ENCODE data around the gene CGB2. TPM values are rescaled to one million over a fixed set of nuclear protein-coding genes. Genes with fewer than 3 reads are reported as not detected.

The CGB2 gene
- total RNA-seq, 2 experiments from 2014 or later: not detected

DNA sequence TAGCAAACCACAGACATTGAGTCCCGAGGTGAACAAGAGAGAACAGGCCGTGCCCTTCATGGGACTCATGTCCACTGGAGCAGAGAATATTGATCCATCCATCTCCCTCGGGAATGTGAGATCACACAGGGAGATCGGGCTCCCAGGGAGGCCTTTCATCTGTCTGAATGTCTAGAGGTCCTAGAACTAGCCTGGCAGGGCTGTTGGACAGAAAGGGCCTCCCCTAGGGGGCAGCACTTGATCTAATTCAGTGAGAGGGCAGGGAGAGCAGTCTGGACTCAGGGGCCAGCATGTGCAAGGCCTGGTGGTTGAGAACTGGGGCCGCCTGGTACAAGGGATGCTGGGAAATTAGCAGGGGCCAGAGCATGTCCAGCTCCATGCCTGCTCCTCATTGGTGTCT is 33.7 kb upstream of the CGB2 start:
- Mint-ChIP-seq H3K4me3 (no peak overlapping the region), H3K27me3 (no peaks in the 10 kb centered on the region), H3K4me1 (peaks cover 11% of the 10 kb centered on the region), H3K36me3 (peaks cover 29% of the 10 kb centered on the region), H3K27ac (no peak overlapping the region), H3K9me3 (no peaks in the 10 kb centered on the region)
- peak; percentile 43 for DNase-seq

- peak; percentile 61 for DNase-seq
- no peaks in the 10 kb centered on the region for H3K9me3 Mint-ChIP-seq
- H3K4me3 Mint-ChIP-seq: no peak overlapping the region
- no peak overlapping the region for H3K27ac Mint-ChIP-seq
- peaks cover 6% of the 10 kb centered on the region for H3K4me1 Mint-ChIP-seq
- H3K36me3 Mint-ChIP-seq: peaks cover 31% of the 10 kb centered on the region
- H3K27me3 Mint-ChIP-seq: no peaks in the 10 kb centered on the region
Observed at GRCh38 chr19:48999481-49000325, 32.0 kb upstream of the CGB2 start.

DNA sequence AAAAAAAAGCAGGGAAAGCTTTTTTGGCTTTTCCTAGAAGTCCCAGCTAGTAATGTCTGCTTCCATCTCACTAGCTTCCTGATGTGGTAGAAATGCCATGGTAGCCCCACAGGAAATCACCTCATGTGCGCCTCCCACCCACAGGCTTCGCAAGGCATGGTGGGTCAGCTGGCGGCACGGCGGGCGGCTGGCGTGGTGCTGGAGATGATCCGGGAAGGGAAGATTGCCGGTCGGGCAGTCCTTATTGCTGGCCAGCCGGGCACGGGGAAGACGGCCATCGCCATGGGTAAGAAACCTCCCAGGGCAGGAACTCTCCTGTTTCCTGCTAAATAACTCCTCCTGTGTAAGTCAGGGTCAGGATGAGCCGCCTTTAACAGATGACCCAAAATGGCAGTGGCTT is 27.6 kb upstream of the CGB2 start:
- H3K36me3 Mint-ChIP-seq: peaks cover 28% of the 10 kb centered on the region
- no peak for DNase-seq
- no peak overlapping the region for H3K4me3 Mint-ChIP-seq
- H3K9me3 Mint-ChIP-seq: no peaks in the 10 kb centered on the region
- no peaks in the 10 kb centered on the region for H3K4me1 Mint-ChIP-seq
- H3K27ac Mint-ChIP-seq: no peak overlapping the region
- H3K27me3 Mint-ChIP-seq: no peaks in the 10 kb centered on the region

GRCh38 chr19:49004964-49005614 is 26.6 kb upstream of the CGB2 start:
- Mint-ChIP-seq H3K9me3 (no peaks in the 10 kb centered on the region), H3K27me3 (no peaks in the 10 kb centered on the region), H3K4me1 (no peaks in the 10 kb centered on the region), H3K4me3 (no peak overlapping the region), H3K27ac (no peak overlapping the region), H3K36me3 (peaks cover 22% of the 10 kb centered on the region)
- DNase-seq: no peak

DNA sequence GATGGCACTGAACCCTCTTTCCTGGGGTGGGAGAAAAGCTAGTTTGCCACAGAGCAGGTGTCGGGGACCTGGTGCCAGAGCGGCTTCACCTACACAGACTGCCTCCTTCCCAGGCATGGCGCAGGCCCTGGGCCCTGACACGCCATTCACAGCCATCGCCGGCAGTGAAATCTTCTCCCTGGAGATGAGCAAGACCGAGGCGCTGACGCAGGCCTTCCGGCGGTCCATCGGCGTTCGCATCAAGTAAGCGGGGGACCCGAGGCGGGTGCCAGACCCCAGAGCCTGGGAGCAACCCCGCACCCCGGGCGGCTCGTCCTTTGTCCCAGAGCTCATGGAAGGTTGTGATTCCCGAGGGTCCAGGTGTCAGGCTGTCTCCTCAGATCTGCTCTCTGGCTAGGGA is 24.8 kb upstream of the CGB2 start:
- Mint-ChIP-seq H3K36me3 (peaks cover 20% of the 10 kb centered on the region), H3K27me3 (no peaks in the 10 kb centered on the region), H3K4me1 (no peaks in the 10 kb centered on the region)

GRCh38 chr19:49009828-49010227 is 21.9 kb upstream of the CGB2 start:
- no peak overlapping the region for H3K4me3 Mint-ChIP-seq
- H3K36me3 Mint-ChIP-seq: peaks cover 13% of the 10 kb centered on the region
- no peaks in the 10 kb centered on the region for H3K27me3 Mint-ChIP-seq
- H3K27ac Mint-ChIP-seq: no peak overlapping the region
- no peak for DNase-seq
- H3K4me1 Mint-ChIP-seq: no peaks in the 10 kb centered on the region
- no peaks in the 10 kb centered on the region for H3K9me3 Mint-ChIP-seq

More for the DNA sequence above, 24.8 kb upstream of the CGB2 start:
- H3K27ac Mint-ChIP-seq: no peak overlapping the region
- H3K9me3 Mint-ChIP-seq: no peaks in the 10 kb centered on the region
- DNase-seq: no peak
- H3K4me3 Mint-ChIP-seq: no peak overlapping the region

DNA sequence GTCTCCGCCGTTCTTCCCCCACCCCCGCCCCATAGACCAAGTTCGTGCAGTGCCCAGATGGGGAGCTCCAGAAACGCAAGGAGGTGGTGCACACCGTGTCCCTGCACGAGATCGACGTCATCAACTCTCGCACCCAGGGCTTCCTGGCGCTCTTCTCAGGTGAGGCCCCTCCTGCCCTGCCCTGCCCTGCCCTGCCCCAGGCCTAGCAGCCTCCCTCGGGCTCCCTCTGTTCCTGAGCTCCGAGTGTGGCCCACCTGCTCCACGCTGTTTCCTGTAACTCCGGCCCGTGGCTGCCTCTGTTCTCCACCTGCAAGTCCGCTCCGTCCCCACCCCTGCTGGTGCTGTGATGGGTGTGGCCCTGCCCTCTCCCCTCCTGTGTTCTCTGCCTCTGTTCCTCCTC is 21.2 kb upstream of the CGB2 start:
- no peak overlapping the region for H3K4me3 Mint-ChIP-seq
- no peaks in the 10 kb centered on the region for H3K4me1 Mint-ChIP-seq
- H3K36me3 Mint-ChIP-seq: peaks cover 13% of the 10 kb centered on the region
- H3K9me3 Mint-ChIP-seq: no peaks in the 10 kb centered on the region
- DNase-seq: no peak
- H3K27me3 Mint-ChIP-seq: no peaks in the 10 kb centered on the region
- no peak overlapping the region for H3K27ac Mint-ChIP-seq

DNA sequence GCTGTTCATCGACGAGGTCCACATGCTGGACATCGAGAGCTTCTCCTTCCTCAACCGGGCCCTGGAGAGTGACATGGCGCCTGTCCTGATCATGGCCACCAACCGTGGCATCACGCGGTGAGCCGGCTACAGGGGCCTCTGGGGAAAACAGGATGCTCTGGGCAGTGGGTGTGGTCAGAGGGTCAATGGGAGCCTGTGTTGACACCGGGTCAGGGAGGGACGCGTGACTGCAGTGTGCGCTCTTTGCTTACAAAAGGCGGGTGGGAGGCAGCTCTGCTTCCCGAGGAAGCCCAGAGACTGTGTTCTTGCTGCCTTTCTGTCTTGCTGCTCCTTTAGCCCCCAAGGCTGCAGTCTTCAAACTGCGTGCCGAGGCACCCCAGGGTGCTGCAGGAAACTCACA is 20.5 kb upstream of the CGB2 start:
- H3K27ac Mint-ChIP-seq: no peak overlapping the region
- no peaks in the 10 kb centered on the region for H3K4me1 Mint-ChIP-seq
- no peaks in the 10 kb centered on the region for H3K27me3 Mint-ChIP-seq
- H3K4me3 Mint-ChIP-seq: no peak overlapping the region
- no peaks in the 10 kb centered on the region for H3K9me3 Mint-ChIP-seq
- no peak for DNase-seq
- peaks cover 12% of the 10 kb centered on the region for H3K36me3 Mint-ChIP-seq

DNA sequence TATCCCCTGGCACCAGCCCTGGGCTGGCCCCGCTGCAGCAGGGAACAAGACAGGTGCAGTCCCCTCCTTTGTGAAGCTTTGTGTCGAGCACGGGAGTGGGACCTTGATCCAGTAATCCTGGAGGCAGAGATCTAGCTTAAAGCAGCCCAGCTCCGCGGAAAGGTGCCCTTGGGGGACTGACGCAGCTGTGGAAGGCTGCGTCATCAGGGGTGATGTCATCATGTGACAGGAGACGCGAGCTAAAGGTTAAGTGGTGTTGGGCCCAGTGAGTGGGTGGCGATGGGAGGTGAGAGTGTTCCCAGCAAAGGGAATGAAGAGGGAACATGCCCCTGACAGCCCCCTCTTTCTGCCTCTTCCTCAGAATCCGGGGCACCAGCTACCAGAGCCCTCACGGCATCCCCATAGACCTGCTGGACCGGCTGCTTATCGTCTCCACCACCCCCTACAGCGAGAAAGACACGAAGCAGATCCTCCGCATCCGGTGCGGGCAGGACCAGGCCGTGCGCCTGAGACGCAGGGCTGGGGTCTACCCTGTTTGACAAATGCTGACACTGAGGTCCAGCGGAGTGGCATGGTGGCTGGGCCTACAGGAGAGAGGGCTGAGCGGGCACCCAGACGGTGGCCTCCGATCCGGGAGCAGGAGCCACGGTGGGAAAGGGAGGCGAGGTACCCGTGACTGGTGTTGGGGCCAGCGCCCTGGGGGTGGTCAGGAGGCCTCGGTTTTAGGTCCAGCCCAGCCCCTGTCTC is 17.4 kb upstream of the CGB2 start:
- H3K9me3 Mint-ChIP-seq: no peaks in the 10 kb centered on the region
- H3K27me3 Mint-ChIP-seq: peaks cover 9% of the 10 kb centered on the region
- H3K27ac Mint-ChIP-seq: peak overlapping the region; percentile 21
- H3K4me1 Mint-ChIP-seq: peaks cover 10% of the 10 kb centered on the region
- peaks cover 7% of the 10 kb centered on the region for H3K36me3 Mint-ChIP-seq
- DNase-seq: no peak
- H3K4me3 Mint-ChIP-seq: no peak overlapping the region

- H3K4me1 Mint-ChIP-seq: peaks cover 11% of the 10 kb centered on the region
- H3K36me3 Mint-ChIP-seq: peaks cover 7% of the 10 kb centered on the region
- peaks cover 15% of the 10 kb centered on the region for H3K27me3 Mint-ChIP-seq
- no peak overlapping the region for H3K27ac Mint-ChIP-seq
- DNase-seq: no peak
- no peaks in the 10 kb centered on the region for H3K9me3 Mint-ChIP-seq
- no peak overlapping the region for H3K4me3 Mint-ChIP-seq
Observed at GRCh38 chr19:49014870-49015255, 16.8 kb upstream of the CGB2 start.

DNA sequence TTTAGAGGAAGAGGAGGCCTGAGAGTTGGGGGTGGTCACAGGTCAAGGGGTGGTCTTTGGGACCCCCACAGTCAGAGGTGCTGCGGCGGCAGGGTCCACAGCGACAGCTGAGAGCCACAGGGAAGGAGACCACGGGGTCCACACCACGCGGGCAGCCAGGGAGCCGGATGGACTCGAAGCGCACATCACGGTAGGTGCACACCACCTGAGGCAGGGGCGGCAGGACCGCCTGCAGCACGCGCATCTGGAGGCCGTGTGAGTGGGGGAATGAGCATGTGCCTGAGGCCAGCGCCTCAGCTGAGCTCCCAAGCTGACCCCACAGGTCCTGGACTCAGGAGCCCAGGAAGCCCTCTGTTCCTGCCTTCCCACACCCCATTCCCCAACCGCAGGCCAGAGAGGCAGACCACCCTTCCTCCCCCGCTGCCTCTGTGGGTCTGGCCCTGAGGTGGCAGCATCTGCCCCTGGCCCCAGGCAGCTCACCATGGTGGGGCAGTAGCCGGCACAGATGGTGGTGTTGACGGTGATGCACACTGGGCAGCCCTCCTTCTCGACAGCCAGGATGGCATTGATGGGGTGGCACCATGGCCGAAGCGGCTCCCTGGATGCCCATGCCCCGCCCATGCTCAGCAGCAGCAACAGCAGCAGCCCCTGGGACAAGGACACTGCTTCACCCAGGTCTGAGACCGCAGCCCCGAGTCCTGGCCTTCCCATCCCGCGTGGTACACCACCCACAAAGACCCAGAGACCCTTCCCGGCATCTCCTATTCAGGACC is 15.4 kb upstream of the CGB2 start:
- Mint-ChIP-seq H3K27ac (no peak overlapping the region), H3K27me3 (peaks cover 19% of the 10 kb centered on the region), H3K9me3 (no peaks in the 10 kb centered on the region), H3K36me3 (peaks cover 5% of the 10 kb centered on the region), H3K4me3 (no peak overlapping the region), H3K4me1 (peaks cover 13% of the 10 kb centered on the region)
- DNase-seq: no peak

DNA sequence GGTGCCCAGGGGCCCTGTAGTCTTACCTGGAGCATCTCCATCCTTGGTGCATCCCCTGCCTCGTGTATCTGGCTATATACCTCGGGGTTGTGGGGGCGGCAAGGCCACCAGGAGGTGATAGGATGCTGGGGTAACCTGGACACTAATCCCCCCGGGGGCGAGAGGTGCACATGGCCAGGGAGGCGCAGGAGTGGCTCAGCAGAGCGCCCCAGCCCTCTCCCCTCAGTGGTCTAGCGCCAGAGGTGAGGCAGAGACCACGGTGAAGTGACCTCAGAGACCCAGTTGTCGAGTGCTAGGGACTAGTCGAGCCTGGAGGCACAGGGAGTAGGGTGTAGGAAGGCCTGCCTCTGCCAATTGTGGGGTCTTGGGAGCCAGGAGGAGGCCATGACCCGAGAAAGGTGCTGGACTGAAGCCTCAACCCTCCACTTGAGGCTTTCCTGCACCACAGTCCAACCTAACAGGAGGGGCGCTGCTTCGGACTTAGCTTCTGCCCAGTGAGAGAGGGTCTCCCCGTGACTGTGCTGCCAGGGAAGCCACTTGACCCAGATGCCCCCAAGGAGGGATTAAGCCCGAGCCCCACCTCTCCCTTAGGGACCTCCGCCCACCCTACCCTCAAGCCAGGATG is 14.5 kb upstream of the CGB2 start, which contains the start of gene LHB:
Gene LHB (minus strand): TSS at position 51 of the 625 bp plus-strand sequence. CDS start 10 bp downstream, at position 41.
- no peaks in the 10 kb centered on the region for H3K9me3 Mint-ChIP-seq
- H3K4me1 Mint-ChIP-seq: peaks cover 19% of the 10 kb centered on the region
- no peak within 1 kb of the TSS for H3K27ac Mint-ChIP-seq
- peaks cover 5% of the 10 kb centered on the region for H3K36me3 Mint-ChIP-seq
- no peak for DNase-seq
- peak within 1 kb of the TSS; percentile 13 for H3K4me3 Mint-ChIP-seq
- peaks cover 19% of the 10 kb centered on the region for H3K27me3 Mint-ChIP-seq

GRCh38 chr19:49017666-49018351 is 13.9 kb upstream of the CGB2 start:
- DNase-seq: peak; percentile 76
- no peak overlapping the region for H3K27ac Mint-ChIP-seq
- peak overlapping the region; percentile 13 for H3K4me3 Mint-ChIP-seq
- H3K27me3 Mint-ChIP-seq: peaks cover 19% of the 10 kb centered on the region
- peaks cover 3% of the 10 kb centered on the region for H3K36me3 Mint-ChIP-seq
- H3K4me1 Mint-ChIP-seq: peaks cover 19% of the 10 kb centered on the region
- H3K9me3 Mint-ChIP-seq: no peaks in the 10 kb centered on the region

Data from activated naive CD8-positive, alpha-beta T cell treated with anti-CD3 and anti-CD28 coated beads for 36 hours (primary cell).